Neural cell (in vitro differentiated cells): Measurements from ENCODE around the gene ADGRG1.

Experiments used
- EZH2 ChIP-seq: fragments of 200-600, 300-800 bp; shearing (Covaris generic), sonication (generic); IDR thresholded peaks from 2 replicates; pipeline ENCODE4 v1.6.1; 2014; ENCODE audit warnings: antibody characterized with exemption, low read length, borderline replicate concordance, mild to moderate bottlenecking; ENCODE audit not compliant: insufficient read depth, poor library complexity, severe bottlenecking
- TF ChIP-seq, protein P1 (sequence below): fragments of 450-650 bp; IDR thresholded peaks from 2 replicates; pipeline ENCODE4 v1.5.1; 2014; ENCODE audit warnings: antibody characterized with exemption, mild to moderate bottlenecking, moderate library complexity; ENCODE audit not compliant: poor library complexity, severe bottlenecking

DNA sequence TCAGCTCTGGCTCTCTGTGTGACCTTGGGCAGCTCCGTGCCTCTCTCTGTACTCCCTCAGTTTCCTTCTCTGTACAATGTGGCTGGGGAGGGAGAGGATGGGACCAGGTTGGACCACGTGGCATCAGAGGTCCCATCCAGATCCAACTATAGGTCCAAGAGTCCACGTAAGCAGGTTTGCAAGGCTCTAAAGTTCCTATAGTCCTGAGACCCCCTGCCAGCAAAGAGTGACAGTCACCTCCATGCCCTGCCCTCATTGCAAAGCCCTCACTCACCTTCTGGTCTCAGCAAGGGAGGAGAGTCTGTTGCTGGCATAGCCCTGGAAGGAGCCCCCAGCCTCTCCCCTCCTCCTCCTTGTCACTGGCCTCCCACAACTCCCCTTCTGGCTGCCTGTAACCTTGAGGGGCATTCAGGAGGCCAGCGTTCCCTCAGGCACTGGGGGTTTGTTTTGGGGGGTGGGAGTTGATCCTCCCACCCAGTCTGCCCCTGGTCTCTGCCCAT lies 60.1 kb downstream of the ADGRG1 start:
- TF ChIP-seq, protein P1, sequence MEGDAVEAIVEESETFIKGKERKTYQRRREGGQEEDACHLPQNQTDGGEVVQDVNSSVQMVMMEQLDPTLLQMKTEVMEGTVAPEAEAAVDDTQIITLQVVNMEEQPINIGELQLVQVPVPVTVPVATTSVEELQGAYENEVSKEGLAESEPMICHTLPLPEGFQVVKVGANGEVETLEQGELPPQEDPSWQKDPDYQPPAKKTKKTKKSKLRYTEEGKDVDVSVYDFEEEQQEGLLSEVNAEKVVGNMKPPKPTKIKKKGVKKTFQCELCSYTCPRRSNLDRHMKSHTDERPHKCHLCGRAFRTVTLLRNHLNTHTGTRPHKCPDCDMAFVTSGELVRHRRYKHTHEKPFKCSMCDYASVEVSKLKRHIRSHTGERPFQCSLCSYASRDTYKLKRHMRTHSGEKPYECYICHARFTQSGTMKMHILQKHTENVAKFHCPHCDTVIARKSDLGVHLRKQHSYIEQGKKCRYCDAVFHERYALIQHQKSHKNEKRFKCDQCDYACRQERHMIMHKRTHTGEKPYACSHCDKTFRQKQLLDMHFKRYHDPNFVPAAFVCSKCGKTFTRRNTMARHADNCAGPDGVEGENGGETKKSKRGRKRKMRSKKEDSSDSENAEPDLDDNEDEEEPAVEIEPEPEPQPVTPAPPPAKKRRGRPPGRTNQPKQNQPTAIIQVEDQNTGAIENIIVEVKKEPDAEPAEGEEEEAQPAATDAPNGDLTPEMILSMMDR = no peak
- TF ChIP-seq EZH2 = no peak
